RPMI8226 (cell line): ENCODE results near the gene OR10D3.
A peak's percentile ranks its signal among the peaks of the same experiment; 100 is the strongest.
"Not testable (repeated sequence)": the region's sequence is repeated elsewhere in the genome, so short reads cannot be mapped to it uniquely, and the experiment has no call there.

ENCODE experiments used
- DNase-seq: peaks from one replicate; pipeline ENCODE4 v3.0.0-alpha.2; 2015

The OR10D3 gene, protein sequence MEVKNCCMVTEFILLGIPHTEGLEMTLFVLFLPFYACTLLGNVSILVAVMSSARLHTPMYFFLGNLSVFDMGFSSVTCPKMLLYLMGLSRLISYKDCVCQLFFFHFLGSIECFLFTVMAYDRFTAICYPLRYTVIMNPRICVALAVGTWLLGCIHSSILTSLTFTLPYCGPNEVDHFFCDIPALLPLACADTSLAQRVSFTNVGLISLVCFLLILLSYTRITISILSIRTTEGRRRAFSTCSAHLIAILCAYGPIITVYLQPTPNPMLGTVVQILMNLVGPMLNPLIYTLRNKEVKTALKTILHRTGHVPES

DNA sequence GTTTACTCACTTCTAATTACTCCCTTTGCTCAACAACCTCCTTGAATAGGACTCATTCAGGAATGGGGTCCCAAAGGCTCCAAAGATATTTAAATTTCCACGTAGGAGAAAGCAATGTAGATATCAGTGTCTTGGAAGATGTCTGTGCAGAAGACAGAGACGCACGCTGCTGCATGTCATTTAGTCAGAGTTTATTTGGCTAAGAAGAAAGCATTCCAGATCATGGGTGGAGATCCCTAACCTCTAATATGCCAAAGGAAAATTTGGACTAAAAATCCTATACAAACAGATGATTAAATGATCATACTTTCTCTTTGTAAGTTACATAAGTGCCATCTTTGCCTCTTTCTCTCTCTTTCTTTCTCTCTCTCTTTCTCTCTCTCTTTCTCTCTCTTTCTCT, at the start of gene OR10D3:
Gene OR10D3, plus strand, starts transcription at position 278 of the 400 bp plus-strand sequence. CDS start 1,925 bp downstream, outside the sequence.
- no peak for DNase-seq

DNA sequence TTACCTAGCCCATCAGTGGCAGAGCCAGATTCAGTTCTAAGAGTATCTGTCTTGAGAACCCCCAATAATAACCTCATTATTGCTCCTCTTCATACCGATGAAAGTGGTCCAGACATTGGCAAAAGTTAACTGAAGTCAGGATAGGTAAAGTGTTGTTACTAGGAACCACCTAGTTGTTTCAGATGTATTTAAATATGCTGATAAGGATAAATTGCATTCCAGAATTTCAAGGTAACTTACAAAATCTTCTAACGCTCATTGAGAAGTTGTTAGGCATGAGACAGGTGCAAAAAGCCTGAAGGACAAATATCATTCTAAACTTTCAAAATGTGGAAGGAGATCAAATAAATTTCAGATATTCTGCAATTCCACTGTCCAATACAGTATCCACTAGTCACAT, 40.1 kb upstream of the OR10D3 start:
- no peak for DNase-seq

DNA sequence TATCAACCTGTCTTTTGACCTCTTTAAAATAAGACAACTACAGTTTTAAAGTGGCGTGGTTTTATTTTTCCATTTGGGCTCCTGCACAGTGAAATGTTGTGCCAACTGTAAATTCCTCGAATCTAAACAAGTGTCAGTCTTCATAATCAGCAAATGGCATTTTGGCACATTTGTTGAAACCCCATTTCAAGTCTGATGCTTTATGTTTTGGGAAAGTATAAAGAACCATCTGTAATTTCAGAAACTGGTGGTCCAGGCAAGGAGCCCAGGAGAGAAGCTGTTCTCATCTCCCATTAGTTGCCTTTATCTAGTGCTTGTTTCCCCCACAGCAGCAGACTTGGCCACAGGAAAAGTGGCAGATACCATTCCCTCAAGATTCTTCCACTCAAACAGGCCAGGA, 35.2 kb upstream of the OR10D3 start:
- DNase-seq, result no peak

DNA sequence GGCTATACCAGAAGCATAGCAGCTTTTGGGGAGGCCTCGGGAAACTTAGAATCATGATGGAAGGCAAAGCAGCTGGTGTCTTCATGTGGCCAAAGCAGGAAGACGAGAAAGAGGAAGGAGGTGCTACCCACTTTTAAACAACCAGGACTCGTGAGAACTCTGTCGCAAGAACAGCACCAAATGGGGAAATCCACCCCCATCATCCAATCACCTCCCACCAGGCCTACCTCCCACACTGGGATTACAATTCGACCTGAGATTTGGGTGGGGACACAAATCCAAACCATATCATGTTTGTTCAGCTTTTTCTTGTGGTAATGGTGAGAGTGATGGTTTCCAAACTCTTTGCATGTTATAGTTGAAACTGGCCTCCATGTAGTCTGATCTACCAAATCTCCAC, 32.5 kb upstream of the OR10D3 start:
- DNase-seq, result no peak

DNA sequence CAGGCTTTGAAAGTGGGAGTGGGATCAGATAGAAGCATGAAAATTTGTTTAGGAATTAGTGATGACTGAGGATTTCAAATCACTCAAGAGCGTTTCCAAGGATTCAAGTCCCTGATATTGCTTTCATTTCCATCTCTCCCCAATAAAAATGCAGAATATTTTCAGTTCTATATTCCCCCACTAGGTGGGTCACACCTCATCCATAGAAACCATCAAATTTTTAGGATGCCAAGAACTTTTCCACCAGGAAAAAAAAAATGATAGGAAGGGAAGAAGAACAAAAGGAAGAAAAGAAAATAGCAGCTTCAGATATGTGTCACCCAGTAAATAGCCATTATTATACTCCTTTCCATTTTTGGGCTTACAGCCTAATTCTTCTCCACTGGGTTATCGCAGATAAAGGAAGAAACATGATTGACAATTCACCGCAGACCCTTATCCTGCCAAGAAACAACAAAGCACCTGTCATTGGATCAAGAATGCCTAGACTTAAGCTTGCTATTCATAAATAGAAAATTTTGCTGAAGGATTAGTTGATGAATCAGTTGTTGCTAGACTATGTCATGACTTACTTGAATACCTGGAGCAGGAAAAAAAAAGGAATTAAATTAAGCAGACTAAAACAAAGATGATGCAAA, 30.3 kb upstream of the OR10D3 start:
- DNase-seq, result no peak

DNA sequence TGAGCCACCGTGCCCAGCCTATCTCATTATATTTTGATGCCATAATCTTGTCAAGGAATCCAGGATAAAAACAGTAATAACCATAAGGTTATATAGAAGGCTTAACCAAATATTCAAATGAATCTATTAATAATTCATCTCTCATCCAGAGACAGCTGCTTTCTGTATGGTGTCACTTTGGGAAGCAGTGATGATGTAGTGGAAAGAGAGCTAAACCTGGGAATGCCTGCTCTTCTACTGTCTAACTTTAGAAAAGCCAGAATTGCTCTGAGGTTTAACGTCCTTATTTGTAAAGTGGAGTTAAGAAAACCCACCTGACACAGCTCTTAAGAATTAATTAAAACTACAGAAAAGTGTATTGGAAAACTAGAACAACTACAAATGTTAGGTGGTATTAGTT, 29.3 kb upstream of the OR10D3 start:
- DNase-seq, result no peak

DNA sequence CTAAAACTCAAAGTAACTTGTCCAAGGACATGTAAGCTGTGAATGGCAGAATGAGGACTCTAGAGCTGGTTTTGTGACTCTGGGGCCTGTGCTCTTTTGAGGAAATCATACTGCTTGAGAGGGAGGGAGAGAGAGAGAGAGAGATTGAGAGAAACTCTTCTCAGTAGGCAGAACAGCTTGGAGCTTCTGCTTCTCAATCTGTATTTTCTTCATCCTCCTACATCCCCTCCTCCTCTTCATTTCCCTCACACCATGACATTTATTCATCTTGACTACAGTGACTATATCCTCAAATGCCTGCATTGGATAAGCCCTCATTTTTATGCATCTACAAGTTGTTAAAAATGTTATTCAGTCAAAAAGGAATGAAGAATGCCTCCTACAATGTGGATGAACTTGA, 23.7 kb upstream of the OR10D3 start:
- DNase-seq, result no peak

DNA sequence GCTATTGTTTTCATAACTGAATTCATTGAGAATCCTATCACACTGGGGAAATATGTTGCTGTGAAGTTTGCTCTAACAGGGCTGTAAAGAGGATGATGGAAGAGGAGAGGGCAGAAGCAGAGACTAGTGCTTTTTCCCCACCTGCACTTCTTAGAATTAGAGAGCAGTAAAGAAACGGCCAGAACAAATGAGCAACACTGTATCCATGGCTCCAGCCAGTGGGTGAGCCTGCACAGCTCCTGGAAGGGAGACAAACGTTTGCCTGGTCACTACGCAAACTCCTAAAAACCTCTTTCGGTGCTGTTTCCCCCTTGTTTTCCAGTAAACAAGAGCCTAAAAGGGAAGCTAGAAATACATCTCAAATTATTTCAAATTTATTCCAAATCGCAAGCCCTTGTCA, 22.2 kb upstream of the OR10D3 start:
- DNase-seq, result no peak

DNA sequence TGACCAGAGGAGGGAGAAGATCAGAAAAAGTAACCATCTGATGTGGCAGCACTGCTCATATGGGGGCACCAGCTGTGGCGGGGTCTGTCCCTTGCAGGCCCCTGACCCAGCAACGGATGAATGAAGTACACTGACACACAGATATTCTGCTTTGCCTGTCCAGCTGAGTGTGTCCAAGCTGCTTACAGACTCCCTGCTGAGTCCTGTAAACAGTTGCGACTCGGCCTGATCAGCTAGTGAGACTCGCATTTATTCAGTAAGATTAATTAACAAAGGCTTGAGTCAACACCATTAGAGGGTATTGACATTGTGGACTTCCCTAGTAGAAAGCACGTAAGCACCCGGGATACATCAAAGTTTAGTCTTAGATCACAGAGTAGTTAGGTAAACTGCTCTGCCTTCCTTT, 15.3 kb upstream of the OR10D3 start:
- DNase-seq, result no peak

DNA sequence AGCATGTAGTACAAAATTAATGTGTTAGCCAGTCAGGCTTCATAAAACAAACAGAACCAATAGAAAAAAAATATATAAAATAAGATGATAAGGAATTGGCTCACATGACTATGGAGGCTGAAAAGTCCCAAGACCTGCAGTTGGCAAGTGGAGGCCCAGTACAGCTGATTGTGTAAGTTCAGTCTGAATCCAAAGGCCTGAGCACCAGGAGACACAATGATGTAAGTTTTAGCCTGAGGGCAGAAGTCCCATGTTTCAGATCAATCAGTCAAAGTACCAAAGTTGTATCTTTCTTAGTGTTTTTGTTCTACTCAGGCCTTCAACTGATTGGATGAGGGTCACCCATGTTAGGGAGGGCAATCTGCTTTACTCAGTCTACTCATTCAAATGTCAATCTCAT, 14.3 kb upstream of the OR10D3 start:
- DNase-seq, result no peak

DNA sequence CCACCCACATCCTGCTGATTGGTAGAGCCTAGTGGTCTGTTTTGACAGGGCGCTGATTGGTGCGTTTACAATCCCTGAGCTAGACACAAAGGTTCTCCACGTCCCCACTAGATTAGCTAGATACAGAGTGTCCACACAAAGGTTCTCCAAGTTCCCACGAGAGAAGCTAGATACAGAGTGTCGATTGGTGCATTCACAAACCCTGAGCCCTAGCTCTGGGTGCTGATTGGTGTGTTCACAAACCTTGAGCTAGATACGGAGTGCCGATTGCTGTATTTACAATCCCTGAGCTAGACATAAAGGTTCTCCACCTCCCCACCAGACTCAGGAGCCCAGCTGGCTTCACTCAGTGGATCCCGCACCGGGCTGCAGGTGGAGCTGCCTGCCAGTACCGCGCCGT, 12.8 kb upstream of the OR10D3 start:
- not testable (repeated sequence) for DNase-seq

DNA sequence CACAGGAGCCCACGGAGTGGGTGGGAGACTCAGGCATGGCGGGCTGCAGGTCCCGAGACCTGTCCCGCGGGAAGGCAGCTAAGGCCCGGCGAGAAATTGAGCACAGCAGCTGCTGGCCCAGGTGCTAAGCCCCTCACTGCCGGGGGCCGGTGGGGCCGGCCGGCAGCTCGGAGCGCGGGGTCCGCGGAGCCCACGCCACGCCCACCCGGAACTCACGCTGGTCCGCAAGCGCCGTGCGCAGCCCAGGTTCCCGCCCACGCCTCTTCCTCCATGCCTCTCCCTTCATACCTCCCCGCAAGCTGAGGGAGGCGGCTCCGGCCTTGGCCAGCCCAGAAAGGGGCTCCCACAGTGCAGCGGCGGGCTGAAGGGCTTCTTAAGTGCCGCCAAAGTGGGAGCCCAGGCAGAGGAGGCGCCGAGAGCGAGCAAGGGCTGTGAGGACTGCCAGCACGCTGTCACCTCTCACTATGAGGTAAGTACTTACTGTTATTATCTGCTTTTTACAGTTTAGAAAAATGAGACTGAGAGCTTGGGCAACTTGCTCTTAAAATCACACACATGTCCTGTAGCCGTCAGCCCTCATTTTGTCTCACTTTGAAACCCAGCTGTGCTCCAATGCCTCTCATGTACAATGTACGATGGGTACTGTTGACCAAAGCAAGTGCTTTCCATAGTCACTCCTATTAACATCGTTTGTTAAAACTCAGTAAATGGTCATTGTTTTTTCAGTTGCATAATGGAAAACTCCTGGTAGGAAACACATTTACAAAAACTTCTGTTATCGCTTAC, 12.2 kb upstream of the OR10D3 start:
- no peak for DNase-seq

DNA sequence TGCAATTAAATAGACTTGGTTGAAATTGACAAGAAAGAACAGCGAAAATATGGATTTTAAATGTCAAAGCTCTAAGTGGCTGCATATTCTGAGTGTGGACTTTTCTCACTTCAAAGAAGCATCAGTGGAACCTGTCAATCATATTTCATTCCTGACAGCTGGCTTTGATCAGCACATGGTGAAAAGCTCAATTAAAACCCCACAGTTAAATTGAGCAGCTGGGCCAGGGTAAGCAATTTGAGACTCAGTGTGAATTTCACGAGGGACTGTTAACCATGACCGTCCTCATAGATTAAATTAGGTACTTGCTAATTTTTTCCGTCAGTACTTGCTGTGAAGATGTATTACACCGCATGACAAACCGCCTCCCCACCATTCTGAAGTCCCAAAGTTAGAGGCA, 11.0 kb upstream of the OR10D3 start:
- DNase-seq, result no peak

DNA sequence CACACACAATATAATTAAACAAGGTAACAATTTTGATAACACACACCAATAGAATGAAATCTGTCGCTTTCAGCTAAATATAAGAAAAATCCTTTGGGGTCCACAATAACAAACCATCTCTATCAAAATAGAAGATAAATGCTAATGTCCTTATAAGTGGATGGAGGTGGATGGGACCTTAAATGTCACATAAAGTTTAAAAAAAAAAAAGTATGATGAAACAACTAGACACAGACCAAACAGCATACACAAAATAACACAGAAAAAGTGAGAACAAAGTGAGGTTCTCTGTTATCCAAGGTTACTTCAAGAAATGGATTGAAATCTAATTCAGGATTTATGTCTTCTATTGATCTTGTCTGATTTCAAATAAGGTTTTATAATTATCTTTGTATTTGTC, 10.5 kb upstream of the OR10D3 start:
- no peak for DNase-seq

DNA sequence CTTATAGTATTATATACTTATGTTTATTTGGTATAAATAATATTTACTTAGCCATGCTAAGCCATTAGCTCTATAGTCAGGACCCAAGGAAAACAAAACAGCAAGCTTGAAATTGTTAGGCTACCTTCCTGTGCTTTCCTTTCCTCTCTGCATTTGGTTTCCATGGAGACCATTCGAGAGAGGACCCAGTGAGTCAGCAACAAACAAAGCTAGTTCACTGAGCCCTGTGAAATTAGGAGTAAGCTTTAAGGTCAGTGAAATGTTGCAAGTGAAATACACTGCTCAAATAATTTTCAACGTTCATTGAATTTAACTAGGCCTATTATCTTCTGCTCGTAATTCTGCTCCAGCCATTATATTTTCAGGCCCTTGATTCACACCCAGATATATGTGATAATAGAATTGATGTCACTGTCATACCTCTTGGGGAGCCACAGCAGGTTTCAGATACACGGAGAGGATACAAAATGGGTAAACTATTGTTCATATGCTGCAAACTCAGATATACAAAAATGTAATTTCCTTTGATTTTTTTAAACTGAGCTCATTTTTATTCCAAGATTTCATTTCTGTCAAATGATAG, 9.1 kb upstream of the OR10D3 start:
- DNase-seq, result peak; percentile 20

DNA sequence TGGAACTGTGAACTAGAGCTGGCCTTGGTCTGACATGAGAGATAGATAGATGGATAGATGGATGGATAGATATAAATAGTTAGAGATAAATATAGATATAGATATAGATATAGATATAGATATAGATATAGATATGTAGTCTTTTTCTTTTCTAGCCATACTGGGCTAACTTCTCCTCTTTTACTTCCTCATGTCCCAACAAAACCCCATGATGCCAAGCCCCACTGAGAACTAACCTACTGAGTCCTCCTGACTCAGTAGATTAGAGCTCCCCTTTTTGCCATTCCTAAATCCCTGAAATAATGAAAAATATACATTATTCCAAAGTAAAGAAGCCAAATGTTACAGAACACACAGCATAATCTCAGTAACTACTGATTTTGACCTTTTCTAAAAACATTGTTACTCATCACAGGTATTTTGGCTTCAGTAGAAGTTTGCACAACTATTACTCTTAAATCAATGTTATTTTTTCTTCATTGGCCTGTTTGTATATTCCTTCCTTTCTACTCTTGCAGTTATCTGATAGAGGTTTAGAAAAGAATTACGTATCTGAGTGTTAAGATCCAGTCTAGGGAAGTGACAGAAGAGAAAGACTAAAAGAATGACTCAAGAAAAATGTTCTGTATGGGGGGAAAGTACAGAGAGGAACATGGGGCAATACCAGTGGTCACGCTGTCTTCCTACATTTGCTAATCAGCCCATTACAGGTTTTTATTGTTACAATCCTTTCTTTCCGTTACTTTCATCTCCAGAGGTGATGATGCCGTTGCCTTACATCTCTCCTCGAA, 6.0 kb upstream of the OR10D3 start:
- no peak for DNase-seq

DNA sequence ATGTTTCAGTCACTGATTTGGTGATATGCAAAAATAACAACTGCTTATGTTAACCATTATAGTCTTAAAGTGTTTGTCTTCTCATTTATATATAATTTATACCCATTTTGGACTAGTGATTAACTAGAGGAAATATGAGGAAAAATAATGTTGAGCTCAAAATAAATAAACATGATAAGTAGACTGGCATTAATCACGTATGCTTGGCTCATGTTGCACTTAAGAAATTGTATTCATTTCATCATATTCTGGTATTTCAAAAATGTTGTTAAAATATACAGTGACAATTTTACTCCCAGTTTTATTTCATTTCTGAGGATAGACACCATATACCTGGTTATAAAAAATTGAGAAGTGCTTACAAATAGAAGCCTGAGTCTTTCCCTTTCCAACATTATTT, 3.8 kb upstream of the OR10D3 start:
- DNase-seq, result no peak

DNA sequence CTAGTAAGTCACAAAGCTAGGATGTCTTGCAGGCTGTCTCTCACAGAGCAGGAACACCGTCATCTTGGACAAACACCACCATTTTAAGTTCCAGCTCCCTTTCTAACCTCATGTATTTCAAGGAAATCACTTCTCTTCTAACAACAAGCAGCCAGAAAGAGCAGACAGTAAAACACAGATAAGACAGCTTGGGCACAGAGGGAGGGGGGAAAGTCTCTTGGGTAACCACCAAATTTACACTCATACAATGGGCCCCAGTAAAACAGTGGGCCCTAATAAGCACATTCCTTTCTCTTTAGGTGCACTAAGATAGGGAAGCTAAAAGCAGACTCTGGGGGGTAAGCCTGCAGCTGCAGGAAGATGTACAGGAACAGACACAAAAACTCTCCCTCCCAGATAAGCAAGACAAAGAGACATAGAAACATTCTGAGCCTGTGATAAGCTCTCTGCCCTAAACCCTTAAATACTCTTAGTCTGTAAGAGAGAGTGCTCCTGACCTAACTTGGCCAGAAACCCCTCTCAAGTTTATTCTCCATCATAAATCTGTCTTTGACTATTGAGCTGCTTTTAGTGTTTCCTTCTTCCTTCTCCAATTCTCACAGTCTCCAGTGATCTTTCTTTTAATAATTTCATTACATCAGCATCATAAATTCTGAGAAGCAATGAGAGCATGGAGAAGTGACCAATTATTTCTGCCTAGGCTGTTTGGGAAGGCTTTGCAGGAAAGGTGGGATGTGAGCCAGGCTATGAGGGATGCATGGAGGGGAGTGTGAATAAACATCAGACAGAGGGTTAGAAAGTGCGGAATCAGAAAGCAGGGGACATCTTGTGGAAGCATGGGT, 7.4 kb downstream of the OR10D3 start:
- DNase-seq, result no peak

DNA sequence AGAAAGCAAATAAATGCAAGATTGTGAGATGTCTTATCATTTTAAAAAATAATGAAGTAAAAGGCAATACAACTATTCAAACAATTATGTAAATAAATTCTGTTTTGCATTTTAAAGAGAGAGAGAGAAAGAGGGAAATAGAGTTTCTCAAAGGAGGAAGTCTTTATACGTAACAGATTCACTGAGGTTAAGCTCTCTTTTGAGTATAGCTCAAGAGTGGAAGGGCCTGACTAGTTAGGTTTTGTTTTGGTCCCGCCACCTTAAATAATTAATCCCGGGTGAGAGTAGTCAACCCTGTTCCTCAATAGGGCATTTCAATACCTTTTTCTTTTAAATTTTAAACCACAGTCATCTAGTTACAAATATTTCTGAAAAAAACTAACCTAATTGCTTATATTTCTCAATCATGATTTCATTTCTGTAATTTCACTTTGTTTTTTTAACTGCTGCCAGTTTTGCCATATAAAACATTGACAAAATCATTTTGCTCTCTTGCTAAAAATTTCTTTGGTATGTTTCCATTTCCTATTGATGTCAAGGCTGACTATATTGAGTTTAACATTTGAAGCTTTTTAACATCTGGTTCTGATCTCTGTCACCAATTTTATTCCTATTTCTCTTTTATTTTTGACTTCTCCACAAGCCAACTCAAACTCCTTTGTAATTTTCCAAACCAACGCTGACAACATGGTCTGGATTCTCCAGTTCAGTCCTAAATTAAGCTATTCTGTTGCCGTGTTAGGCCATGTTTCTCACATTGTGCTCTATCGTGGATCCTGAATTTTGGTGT, 10.3 kb downstream of the OR10D3 start:
- no peak for DNase-seq

DNA sequence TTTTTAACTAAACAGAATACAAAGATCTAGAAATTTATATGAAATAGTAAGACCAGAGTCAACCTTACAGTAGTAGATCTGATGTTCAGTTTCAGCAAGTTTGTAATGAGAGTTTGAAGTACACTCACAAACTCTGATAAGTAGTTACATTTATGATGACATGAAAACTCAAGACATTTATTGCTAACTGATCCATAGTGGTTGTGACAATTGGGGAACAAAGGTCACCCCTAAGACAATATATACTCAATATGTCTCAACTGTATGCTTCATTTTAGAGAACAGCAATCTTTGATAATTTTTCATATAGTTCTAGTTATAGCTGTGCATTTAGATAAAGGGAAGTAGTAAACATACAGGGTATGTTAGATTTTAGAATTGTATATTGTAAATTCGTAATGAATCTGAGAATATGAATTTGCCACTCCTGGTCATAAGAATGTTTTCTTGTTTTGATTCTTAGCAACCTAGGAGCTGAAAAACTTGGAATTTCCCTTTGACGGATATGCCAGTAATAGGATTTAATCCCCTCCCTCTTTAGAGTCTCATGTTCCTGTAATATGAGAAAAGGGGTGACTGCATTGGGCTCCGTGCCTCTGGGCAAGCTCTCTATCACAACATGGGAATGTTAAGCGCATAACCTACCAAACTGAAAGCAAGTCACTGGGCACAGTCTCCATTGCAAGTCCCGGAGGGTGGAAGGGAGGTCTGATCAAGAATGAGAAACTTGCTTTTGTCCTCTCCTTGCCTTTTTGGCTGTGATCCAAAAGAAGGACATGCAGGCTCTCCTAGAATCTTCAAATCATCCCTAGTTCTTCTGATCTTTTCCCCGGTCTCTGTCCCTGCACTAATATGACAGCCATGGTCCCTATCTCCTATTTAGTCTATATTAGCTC, 11.4 kb downstream of the OR10D3 start:
- no peak for DNase-seq
